GM21447 (cell line): ENCODE measurements around the gene SPINK4.

Experiments used
- ATAC-seq: cut with Tn5 transposase; IDR thresholded peaks from one replicate; pipeline ENCODE4 v1.9.1; 2021; ENCODE audit not compliant: unreplicated experiment

SPINK4 gene

GRCh38 chr9:33229359-33230114 lies 10.4 kb upstream of the SPINK4 start:
- no peak for ATAC-seq

DNA sequence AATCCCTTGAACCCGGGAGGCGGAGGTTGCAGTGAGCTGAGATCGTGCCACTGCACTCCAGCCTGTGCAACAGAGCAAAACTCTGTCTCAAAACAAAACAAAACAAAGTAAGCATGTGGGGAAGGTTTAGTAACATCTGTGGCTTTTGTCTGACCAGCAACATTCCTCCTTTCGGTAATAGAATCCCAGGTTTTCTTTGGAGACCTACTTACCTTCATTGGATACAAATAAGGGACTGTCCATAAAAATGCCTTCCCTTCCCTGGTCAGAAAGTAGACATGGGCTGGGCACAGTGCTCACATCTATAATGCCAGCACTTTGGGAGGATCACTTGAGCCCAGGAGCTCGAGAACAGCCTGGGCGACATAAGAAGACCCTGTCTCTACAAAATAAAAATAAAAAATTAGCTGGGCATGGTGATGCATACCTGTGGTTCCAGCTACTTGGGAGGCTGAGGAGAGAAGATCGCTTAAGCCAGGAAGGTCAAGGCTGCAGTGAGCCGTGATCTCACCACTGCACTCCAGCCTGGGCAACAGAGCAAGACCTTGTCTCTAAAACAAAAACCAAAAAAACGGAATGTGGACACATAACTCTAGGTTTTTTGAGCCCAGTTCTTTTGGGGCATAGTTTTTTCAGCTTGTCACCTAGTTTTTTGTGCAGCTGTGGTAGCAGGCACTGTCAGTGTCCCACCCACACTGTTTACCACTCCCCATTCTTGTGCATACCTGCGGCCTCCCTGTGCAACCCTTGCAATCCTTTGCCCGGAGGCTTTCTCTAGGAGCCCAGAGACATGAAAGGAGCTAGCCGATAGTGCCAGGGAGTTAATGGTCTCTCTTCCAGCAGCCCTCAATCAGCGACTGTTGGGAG lies 9.0 kb upstream of the SPINK4 start:
- no peak for ATAC-seq

DNA sequence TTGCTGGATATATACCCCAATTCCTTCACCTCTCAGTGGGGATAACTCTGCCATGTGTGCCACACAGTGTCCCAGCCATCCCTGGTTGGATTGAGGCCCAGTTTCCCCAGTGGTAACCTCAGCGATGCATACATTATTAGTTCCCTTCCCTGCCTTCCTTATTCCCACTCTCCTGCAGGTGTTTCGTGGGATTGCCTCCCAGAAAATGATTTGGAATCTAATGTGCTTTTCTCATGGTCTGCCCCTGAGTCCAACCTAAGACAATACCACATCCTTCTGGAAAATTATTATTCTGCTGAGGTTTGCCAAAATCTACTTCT lies 8.4 kb upstream of the SPINK4 start:
- no peak for ATAC-seq

GRCh38 chr9:33232815-33233214 lies 7.2 kb upstream of the SPINK4 start:
- ATAC-seq = no peak

- ATAC-seq = no peak
Observed at GRCh38 chr9:33233626-33234342, 6.2 kb upstream of the SPINK4 start.

GRCh38 chr9:33234511-33235467 lies 5.2 kb upstream of the SPINK4 start:
- ATAC-seq = no peak

- no peak for ATAC-seq
Observed at GRCh38 chr9:33236571-33236970, 3.4 kb upstream of the SPINK4 start.

DNA sequence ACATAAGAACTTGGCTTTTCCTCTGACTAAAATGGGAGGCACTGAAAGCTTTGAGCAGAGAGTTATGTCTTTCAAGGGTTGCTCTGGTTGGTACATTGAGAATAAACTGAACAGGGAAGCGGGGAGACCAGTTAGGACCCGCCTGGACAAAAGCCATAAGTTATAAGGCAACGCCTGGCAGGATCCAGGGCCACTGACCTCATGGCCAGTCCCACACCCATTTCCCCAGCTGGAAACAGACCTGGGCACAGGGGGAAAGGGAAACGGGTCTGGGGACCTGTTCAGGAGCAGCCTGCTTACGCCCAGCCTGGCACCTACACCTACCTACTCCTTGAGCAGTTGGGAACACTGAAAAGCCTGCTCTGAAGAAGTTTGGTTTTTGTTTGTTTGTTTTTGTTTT lies 1.3 kb downstream of the SPINK4 start:
- no peak for ATAC-seq

- ATAC-seq = no peak
Observed at GRCh38 chr9:33242609-33243134, 2.7 kb downstream of the SPINK4 start.

DNA sequence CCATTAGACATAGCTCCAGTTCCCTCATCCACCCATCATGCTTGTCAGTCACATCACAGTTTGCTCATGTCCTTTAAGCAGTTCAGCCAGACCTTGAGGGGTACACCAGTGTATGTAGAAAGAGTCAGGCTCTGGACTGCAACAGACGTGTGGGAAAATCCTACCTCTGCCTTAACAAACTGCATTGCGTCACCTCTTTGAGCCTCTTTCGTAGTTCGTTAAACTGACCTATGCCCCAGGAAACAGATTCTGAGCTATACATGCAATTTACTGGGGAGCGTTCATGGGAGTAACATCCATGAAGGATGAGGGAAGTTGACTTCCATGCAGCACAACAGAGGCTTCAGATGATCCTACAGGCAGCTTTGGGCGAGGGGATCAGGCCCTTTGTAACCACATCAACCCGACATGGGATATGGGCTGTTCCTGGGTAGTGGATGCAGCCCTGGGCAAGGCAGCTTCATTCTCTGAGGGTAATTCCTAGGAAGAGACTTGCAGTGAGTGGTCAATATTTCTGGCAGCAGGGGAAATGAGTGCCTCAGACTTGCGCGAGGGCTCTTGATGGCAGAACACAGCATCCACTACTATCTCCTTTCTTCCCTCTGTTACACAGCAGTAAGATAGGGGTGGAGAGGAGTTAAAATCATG lies 4.3 kb downstream of the SPINK4 start:
- ATAC-seq = no peak

- ATAC-seq = no peak
Observed at GRCh38 chr9:33245341-33245740, 5.4 kb downstream of the SPINK4 start.

DNA sequence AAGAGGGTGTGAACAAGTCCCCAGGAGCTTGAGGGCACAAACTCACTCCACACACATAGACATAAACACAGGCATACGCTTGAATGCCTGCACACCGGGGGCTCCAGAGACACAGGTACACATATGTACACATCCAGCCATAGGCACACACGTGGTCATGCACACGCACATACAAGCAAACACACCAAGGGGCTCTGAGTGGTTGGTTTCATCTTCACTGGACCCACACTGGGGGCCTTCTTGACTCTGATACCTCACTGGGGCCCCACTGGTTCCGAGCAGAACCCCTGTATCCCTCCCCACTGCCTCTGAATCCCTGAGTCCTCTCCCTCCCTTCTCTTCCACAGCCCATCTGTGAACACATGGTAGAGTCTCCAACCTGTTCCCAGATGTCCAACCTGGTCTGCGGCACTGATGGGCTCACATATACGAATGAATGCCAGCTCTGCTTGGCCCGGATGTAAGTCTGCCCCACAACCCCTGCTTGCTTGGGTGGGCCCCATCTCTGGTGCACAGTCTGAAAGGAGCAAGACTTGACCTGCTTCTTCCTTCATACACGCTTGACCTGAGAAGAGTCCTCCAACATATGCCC lies 6.4 kb downstream of the SPINK4 start:
- ATAC-seq = no peak

DNA sequence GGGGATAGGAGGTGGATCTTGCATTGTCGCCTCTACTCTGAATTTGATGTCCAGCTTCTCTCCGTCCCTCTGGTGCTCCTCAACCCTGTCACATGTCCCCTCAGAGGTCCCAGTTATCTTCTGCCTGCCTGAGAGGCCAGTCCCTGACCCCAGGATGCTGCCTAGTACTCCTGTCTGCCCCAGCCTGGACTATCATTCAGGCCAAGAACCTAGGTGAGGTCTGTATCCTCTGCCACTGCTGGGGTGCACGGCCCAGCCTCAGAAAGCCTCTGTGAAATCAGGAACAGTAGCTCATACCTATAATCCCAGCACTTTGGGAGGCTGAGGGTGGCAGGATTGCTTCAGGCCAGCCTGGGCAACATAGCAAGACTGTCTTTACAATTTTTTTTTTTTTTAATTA lies 8.6 kb downstream of the SPINK4 start:
- no peak for ATAC-seq

- ATAC-seq = peak; percentile 68
Observed at GRCh38 chr9:33249087-33249658, 9.2 kb downstream of the SPINK4 start.

- no peak for ATAC-seq
Observed at GRCh38 chr9:33249983-33250382, 10.0 kb downstream of the SPINK4 start.

DNA sequence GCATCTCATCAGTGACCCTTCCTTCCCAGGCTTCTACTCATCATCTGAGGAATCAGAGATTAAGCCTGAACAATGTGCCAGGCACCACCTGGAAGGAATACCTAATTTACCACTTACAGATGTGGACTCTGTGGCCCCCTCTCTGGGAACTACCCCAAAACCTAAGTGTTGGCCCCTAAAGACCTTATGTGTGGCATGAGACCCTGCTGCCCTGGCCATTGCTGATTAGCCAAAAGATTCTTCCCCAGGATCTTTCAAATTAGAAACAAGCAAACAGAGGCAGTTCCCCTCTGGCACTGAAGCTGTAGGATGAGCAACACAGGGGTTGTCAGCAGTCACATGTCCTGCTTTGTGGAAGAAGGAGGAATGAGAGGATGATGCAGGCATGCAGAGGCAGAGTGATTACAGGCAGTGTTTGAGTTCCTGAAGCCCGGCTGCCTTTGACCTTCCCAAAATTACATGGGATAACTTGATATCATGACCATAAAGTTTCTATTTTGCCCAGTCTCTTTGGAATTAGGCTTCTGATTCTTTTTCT lies 10.6 kb downstream of the SPINK4 start:
- no peak for ATAC-seq

DNA sequence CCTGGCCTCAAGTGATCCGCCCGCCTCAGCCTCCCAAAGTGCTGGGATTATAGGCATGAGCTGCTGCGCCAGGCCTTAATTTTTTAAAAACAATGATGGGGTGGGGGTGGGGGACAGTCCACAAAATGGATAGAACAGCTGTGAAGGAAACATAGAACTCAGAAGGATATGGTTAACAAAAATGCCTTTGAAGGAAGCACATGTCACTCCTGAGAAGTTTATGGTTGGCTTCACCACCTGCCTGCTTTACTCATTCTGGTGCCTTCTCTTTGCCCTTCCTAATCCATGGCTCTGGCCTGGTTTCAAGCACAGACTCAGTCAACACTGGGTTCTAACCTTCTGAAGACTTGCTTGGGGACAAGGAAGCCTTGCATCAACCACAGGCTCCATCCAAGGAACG lies 14.2 kb downstream of the SPINK4 start:
- ATAC-seq = no peak

DNA sequence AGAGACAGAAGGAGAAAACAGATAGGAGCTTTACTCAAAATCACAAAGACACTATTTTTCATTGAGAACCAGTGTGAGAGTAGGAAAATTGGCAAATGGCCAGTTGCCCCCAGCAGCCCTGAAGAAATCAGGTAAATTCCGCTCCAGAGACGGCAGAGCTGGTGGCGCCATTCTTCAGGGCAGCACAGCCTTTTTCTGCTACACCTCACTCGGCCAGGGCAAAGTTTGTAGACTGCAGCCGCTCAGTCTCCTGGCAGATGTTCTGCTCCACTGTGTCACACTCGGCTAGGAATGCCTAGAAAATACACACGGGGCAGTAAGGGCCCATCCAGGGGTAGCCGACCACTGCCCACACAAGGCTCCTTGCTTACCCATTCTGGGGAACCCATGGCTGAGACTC lies 15.0 kb downstream of the SPINK4 start:
- ATAC-seq = no peak

DNA sequence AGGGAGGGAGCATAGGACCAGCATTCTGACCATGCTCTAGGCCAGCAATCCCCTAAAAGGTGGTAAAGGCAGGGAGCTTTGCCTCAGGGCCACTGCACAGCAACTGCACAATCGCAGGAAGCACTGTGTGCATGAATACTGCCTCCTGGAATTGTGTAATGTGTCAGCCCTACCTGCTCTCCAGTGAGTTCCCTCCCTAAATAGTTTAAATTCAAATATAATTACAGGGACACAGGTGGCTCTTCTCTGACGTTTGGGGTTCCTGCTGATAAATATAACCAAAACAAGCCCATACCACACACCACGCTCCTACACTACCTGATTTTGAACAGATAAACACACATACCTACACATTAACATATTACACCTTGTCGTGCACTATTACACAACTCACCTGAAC lies 15.5 kb downstream of the SPINK4 start:
- no peak for ATAC-seq
